Transverse colon (tissue), 4 donors: ENCODE measurements around the gene TPD52L2. TPM values are rescaled to one million over a fixed set of nuclear protein-coding genes. Genes with fewer than 3 reads are reported as not detected.
A peak's percentile ranks its signal among the peaks of the same experiment; 100 is the strongest.
"Not testable (repeated sequence)": the region's sequence is repeated elsewhere in the genome, so short reads cannot be mapped to it uniquely, and the experiment has no call there.

ENCODE experiments used
- DNase-seq: peaks from one replicate; pipeline ENCODE4 v3.0.0-alpha.2; 2019
- H3K27ac ChIP-seq, 4 donors: fragments of 200-600 bp; sonication (generic); 2 replicates each; pipeline ENCODE4 v1.5.1; 2016 to 2018; ENCODE audit warnings: inconsistent platforms in 4 of 4
- H3K27me3 ChIP-seq: fragments of 200-600 bp; sonication (generic); 2 replicates; pipeline ENCODE4 v1.5.1; 2017; ENCODE audit warnings: inconsistent platforms
- H3K36me3 ChIP-seq, 4 donors: fragments of 200-600 bp; sonication (generic); 2 replicates each; pipeline ENCODE4 v1.5.1; 2017 to 2019; ENCODE audit warnings: inconsistent platforms in 4 of 4
- H3K4me1 ChIP-seq, 4 donors: fragments of 200-600 bp; sonication (generic); 2 replicates each; pipeline ENCODE4 v1.5.1; 2017 to 2020; ENCODE audit warnings: inconsistent platforms in 4 of 4
- H3K4me3 ChIP-seq, 4 donors: fragments of 200-600 bp; sonication (generic); 1 replicate in 1 of 4; 2 replicates in 3 of 4; pipeline versions ENCODE4 v1.5.1 to v1.6.1; 2017 to 2019; ENCODE audit warnings: inconsistent platforms in 4 of 4
- H3K9me3 ChIP-seq, 2 donors: fragments of 200-600 bp; sonication (generic); 2 replicates each; pipeline ENCODE4 v1.5.1; 2017 to 2019; ENCODE audit warnings: inconsistent platforms in 2 of 2
- CTCF ChIP-seq, 5 experiments: fragments of 200-600 bp in 3 of 5; fragments of 450-650 bp in 2 of 5; sonication (generic) in 3 of 5; IDR thresholded peaks; 1 replicate in 2 of 5; 2 replicates in 3 of 5; pipeline ENCODE4 v1.5.1; 2016 to 2017; ENCODE audit warnings: antibody characterized with exemption in 5 of 5, inconsistent platforms in 3 of 5, mild to moderate bottlenecking in 2 of 5, moderate library complexity in 1 of 5
- EP300 ChIP-seq: sonication (generic); formaldehyde crosslinking; IDR thresholded peaks from one replicate; pipeline ENCODE4 v1.6.1; 2017; ENCODE audit warnings: antibody characterized with exemption, low read depth
- POLR2A ChIP-seq: fragments of 450-650 bp; IDR thresholded peaks from one replicate; pipeline ENCODE4 v1.6.1; 2016; ENCODE audit warnings: antibody characterized with exemption, mild to moderate bottlenecking, moderate library complexity
- POLR2AphosphoS5 ChIP-seq, 3 donors: sonication (generic); formaldehyde crosslinking; IDR thresholded peaks; one replicate each; pipeline ENCODE4 v1.6.1; 2016; ENCODE audit warnings: antibody characterized with exemption in 3 of 3
- WGBS, 2 donors: methylation state at CpG; one replicate each; pipeline ENCODE4 v1.1.5; 2018; ENCODE audit warnings: low coverage in 1 of 2; 5-methylcytosine and 5-hydroxymethylcytosine counted together
- in situ Hi-C, 4 donors: fragments of 200-750 bp; cut with MboI; loops; one replicate each; pipeline versions ENCODE4 v1.15.0 to v1.15.1; 2017; ENCODE audit warnings: low sequenced_read_pairs in 3 of 4, low pct_ligation_motif_present in 1 of 4, low pct_unique_long_range_greater_than_20kb in 1 of 4
- intact Hi-C: fragments of 100-400 bp; cut with DNase I; formaldehyde crosslinking; loops from one replicate; pipeline ENCODE4 v1.15.1; 2023; ENCODE audit warnings: low total_unique reads
- total RNA-seq, 4 donors: library from RNA; depleted of rRNA; stranded (reverse); fragments of >200 nt; gene quantifications; one replicate each; pipeline ENCODE4 v1.1.0, GENCODE V29; 2016

TPD52L2 gene
- total RNA-seq, 4 donors from 2014 or later: 40.8 to 67.0 (median 62.6) TPM

DNA sequence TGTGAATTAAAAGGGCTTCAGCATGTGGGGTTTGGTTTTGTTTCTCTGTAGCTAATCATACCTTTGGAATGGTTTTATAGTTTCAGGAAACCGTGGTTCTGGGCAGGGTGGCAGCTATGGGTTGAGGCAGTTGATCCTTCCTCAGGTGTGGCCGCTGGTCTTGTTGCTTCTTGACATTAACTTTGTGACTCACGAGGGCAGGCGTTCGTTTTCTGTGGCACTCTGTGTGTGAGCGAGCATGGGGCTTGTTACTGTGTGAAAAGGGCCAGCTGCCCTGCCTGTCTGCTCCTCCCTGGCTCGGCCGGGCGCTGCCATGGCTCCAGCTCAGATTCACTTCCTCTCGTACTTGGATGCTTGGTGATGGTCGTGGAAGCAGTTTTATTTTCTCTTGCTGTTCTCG is 46.1 kb downstream of the TPD52L2 start:
- Histone ChIP-seq H3K9me3 (no peaks in the 10 kb centered on the region), H3K4me1 (peaks cover 15 to 62% (median 38%) of the 10 kb centered on the region in 4 donors), H3K27ac (peak overlapping the region; percentile 58 to 75 (median 68)), H3K4me3 (no peak overlapping the region), H3K36me3 (no peaks in the 10 kb centered on the region), H3K27me3 (no peaks in the 10 kb centered on the region)
- peak; percentile 83 for DNase-seq
- in situ Hi-C loops: no loop called here
- TF ChIP-seq CTCF (IDR thresholded peaks at IDR 0.05) (no peak), POLR2A (peak; percentile 25), POLR2AphosphoS5 (IDR thresholded peaks at IDR 0.05) (peak in 2 of 3 donors; percentile 32 to 66)
- WGBS, 2 donors: 37% methylated on average over 4 to 12 of the region's 12 CpGs
- intact Hi-C loops: no loop called here

GRCh38 chr20:63913768-63914167 is 48.7 kb downstream of the TPD52L2 start:
- TF ChIP-seq POLR2A (no peak), POLR2AphosphoS5 (IDR thresholded peaks at IDR 0.05) (no peak), CTCF (IDR thresholded peaks at IDR 0.05) (no peak), EP300 (no peak)
- 96% methylated on average over 12 of the region's 12 CpGs; no CpG with 5 or more reads in 1 of the 2 donors for WGBS, 2 donors
- in situ Hi-C loops: no loop called here

GRCh38 chr20:63915471-63915870 is 50.4 kb downstream of the TPD52L2 start:
- TF ChIP-seq POLR2A (no peak), POLR2AphosphoS5 (IDR thresholded peaks at IDR 0.05) (no peak), EP300 (no peak), CTCF (IDR thresholded peaks at IDR 0.05) (no peak)
- Histone ChIP-seq H3K4me3 (no peak overlapping the region), H3K27me3 (no peaks in the 10 kb centered on the region), H3K27ac (no peak overlapping the region), H3K4me1 (peaks cover 5 to 25% (median 16%) of the 10 kb centered on the region in 4 donors), H3K36me3 (peaks cover 0 to 3% (median 0%) of the 10 kb centered on the region in 4 donors), H3K9me3 (no peaks in the 10 kb centered on the region)
- intact Hi-C loops: no loop called here
- DNase-seq: no peak
- in situ Hi-C loops: no loop called here
- WGBS, 2 donors: 88 to 100% methylated on average over 2 to 6 of the region's 6 CpGs

More at GRCh38 chr20:63913768-63914167, 48.7 kb downstream of the TPD52L2 start:
- intact Hi-C loops: no loop called here
- Histone ChIP-seq H3K4me1 (peaks cover 11 to 42% (median 28%) of the 10 kb centered on the region in 4 donors), H3K27me3 (no peaks in the 10 kb centered on the region), H3K27ac (no peak overlapping the region), H3K36me3 (peaks cover 0 to 3% (median 0%) of the 10 kb centered on the region in 4 donors), H3K4me3 (no peak overlapping the region), H3K9me3 (no peaks in the 10 kb centered on the region)
- DNase-seq: no peak

DNA sequence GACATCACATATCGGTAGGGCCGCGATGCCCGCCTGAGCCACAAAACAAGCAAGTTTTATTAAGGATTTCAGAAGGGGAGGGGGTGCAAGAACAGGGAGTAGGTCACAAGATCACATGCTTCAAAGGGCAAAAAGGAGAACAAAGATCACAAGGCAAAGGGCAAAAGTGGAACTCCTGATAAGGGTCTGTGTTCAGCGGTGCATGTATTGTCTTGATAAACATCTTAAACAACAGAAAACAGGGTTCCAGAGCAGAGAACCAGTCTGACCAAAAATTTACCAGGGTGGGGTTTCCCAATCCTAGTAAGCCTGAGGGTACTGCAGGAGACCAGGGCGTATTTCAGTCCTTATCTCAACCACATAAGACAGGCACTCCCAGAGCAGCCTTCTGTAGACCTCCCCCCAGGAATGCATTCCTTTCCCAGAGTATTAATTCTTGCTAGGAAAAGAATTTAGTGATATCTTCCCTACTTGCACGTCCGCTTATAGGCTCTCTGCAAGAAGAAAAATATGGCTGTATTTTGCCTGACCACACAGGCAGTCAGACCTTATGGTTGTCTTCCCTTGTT is 51.4 kb downstream of the TPD52L2 start:
- H3K36me3 ChIP-seq, DNase-seq, H3K27ac ChIP-seq, intact Hi-C loops, H3K4me3 ChIP-seq, H3K9me3 ChIP-seq, in situ Hi-C loops, H3K27me3 ChIP-seq: not testable (repeated sequence)
- peaks cover 0 to 16% (median 6%) of the 10 kb centered on the region in 4 donors for H3K4me1 ChIP-seq
- WGBS, 2 donors: 95 to 98% methylated on average over 7 to 8 of the region's 8 CpGs

GRCh38 chr20:63917811-63918210 is 52.7 kb downstream of the TPD52L2 start:
- TF ChIP-seq POLR2A: no peak
- no peak for TF ChIP-seq CTCF (IDR thresholded peaks at IDR 0.05)
- TF ChIP-seq POLR2AphosphoS5 (IDR thresholded peaks at IDR 0.05): no peak
- no peak for TF ChIP-seq EP300

More at GRCh38 chr20:63917811-63918210, 52.7 kb downstream of the TPD52L2 start:
- intact Hi-C loops (no loop called here), in situ Hi-C loops (no loop called here)
- H3K27me3 ChIP-seq: no peaks in the 10 kb centered on the region
- 85% methylated on average over 11 of the region's 11 CpGs; no CpG with 5 or more reads in 1 of the 2 donors for WGBS, 2 donors
- no peak overlapping the region for H3K27ac ChIP-seq
- peaks cover 0 to 3% (median 0%) of the 10 kb centered on the region in 4 donors for H3K36me3 ChIP-seq
- H3K4me1 ChIP-seq: peaks cover 0 to 2% (median 0%) of the 10 kb centered on the region in 4 donors
- H3K4me3 ChIP-seq: no peak overlapping the region
- no peak for DNase-seq
- no peaks in the 10 kb centered on the region for H3K9me3 ChIP-seq
